HL-60 (cell line): ENCODE data around the gene TTLL11.

Source experiments
- CTCF ChIP-seq: IDR thresholded peaks from one replicate; pipeline ENCODE4 v1.5.1; 2011; ENCODE audit warnings: low read length, control low read depth, inconsistent platforms; ENCODE audit not compliant: insufficient read depth
- POLR2AphosphoS5 ChIP-seq: IDR thresholded peaks from 2 replicates; pipeline ENCODE4 v1.6.1; 2012; ENCODE audit warnings: low read depth
- REST ChIP-seq: IDR thresholded peaks from 2 replicates; pipeline ENCODE4 v1.6.1; 2012; ENCODE audit warnings: low read depth; ENCODE audit not compliant: insufficient replicate concordance

DNA sequence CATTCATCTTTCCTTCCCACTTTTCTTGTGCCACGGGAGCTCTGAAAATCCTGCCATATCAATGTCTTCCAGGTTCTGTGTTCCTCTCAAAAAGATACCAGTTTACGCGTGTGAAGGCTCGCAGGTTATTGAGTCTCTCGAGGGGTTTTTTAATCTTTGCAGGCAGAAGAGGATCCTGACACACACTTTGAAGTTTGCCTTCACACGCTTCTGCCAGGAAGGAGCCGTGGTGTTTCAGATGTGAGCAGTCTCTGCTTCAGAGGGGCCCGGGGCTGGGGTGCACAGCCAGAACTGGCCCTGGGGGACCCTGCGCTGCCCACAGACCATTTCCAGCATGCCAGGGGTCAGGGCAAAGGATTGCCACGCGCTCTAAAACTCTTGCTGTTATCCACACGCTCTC, 167.2 kb downstream of the TTLL11 start:
- TF ChIP-seq CTCF (no peak), REST (no peak), POLR2AphosphoS5 (no peak)
